Activated T-cell treated with anti-CD3 and anti-CD28 coated beads, Interleukin-2, amount 50 U/mL, for 48 hours (primary cell): ENCODE data around the gene UBN2.
"Not testable (repeated sequence)": the region's sequence is repeated elsewhere in the genome, so short reads cannot be mapped to it uniquely, and the experiment has no call there.

Experiments
- DNase-seq, 2 experiments: peaks; one replicate each; pipeline ENCODE4 v3.0.0-alpha.2; 2020

UBN2 gene

DNA sequence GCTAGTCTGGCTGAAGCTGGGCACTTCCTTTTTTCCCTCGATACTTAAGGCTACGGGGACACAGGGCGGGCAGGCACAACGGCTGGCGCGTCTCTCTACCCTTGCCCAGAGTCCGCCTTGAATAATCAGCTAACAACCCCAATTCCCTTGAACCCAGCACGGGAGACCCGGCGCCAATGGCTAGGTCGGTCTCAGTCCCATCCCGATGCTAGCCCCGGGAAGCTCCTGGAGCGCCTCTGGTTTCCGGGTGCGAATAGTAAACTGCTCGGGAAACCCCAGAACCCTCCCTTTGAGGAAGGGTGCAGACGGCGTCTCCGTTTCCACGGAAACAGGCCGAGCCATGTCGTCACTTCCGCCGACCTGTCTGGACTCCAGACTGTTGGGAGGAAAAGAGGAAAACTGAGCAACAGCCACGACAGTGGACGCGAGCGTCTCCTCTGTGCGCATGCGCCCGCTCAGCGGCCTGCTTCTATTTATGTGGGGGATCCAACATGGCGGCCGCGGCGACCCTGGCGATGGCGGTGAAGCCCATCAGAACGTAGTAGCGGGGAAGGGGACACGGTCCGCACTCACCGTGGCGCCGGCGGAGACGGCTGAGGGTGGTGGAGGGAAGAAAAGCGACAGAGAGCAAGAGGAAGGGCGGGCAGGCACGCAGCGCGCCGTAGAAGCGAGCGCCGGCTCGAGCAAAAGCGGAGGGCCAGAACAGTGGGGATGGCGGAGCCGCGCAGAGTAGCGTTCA is at the start of gene UBN2:
Gene UBN2 (plus strand): TSS at position 464 of the 739 bp plus-strand sequence. CDS start 248 bp downstream, at position 712.
- peak; percentile 95 to 96 for DNase-seq

DNA sequence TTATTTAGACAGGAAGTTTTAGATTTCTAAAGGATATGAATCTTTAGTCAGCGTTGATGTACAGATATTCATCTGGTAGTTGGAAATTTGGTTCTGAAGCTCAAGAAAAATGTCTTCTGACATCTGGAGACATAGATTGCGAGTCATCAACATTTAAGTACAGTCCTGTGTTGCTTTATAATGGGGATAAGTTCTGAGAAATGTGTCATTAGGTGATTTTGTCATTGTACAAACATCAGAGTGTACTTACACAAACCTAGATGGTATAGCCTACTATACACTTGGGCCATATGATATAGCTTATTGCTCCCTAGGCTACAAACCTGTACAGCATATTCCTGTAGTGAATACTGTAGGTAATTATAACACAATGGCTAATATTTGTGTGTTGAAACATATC is 49.6 kb upstream of the UBN2 start:
- DNase-seq = no peak

DNA sequence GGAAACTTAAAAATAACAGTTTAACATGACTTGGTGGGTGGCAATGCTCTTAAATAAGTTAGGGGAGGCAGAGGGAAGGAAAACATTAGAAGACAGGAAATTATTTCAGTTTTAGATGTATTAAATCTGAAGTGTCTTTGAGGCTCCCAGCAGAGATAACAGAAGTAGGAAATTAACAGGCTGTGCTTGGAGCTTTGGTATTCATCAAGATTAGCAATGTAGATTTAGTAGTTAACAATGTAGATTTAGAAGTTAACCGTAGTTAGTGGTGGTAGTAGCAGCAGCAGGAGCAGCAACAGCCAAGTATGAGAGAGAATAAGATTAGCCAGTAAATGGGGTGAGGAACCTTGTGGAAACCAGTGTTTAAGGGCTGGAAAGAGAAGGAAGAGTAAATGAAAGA is 48.7 kb upstream of the UBN2 start:
- no peak for DNase-seq

DNA sequence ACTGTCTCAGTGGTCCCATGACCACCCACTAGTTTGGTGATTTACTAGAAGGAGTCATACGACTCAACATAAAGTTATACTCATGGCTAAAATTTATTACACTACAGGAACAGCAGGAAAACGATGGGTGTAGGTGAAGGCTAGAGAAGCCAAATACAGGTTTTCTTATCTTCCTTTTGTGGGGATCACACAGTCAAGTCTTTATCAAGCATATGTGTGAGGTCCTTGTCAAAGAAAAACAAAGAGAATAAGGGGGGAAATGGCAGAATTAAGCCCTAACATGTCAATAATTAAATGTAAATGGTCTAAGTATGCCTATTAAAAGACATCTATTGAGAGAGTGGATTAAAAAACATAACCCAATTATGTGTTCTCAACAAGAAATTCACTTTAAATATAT is 47.8 kb upstream of the UBN2 start:
- no peak for DNase-seq

DNA sequence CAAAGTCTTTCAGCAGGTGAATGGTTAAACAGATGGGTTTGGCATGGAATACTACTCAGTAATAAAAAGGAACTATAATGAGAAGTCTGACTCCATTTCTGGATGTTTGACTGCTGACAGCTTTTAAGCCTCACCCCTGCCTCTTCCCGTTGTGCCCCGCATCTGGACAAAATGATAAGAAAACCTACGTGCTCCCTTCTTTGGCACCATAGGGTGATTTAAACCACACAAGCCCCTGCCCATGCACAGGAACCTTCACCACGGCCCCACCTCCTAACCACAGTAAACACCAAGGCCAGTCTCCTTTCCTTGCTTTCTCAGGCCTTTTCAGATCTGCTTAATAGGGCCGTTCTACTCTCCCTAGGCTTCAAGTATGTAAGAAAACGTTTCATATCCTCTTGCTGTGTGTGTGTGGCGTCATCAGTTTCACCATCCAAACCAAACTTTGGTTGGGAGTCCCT is 47.1 kb upstream of the UBN2 start:
- DNase-seq = no peak

DNA sequence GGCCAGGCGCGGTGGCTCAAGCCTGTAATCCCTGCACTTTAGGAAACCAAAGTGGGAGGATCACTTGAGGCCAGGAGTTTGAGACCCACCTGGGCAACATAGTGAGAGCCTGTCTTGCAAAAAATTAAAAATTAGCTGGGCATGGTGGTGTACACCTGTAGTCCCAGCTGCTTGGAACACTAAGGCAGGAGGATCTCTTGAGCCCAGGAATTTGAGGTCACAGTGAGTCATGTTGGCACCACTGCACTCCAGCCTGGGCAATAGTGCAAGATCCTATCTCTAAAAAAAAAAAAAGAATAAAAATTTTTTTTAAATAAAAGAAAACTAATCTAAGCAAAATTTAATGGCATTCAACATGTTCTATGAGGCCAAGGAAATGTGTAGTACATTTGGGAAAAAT is 44.9 kb upstream of the UBN2 start:
- DNase-seq = no peak

DNA sequence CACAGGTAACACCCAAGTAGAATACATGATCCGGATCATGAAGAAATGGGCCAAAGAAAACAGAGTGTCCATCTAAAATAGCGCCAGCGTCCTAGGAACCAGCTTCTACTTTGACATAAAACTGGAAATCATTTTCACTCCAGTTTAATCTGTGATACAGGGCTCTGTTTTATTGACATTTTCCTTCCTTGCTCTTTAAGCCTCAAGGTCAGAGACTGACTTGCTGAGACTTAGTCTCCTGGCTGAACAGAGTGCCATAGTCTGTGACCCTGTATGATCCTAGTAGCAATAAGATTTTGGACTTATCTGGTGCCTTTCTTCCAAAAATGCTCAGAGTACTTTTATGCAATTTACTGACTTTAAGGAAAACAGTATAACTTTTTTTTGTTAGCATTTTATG is 41.7 kb upstream of the UBN2 start:
- no peak for DNase-seq

DNA sequence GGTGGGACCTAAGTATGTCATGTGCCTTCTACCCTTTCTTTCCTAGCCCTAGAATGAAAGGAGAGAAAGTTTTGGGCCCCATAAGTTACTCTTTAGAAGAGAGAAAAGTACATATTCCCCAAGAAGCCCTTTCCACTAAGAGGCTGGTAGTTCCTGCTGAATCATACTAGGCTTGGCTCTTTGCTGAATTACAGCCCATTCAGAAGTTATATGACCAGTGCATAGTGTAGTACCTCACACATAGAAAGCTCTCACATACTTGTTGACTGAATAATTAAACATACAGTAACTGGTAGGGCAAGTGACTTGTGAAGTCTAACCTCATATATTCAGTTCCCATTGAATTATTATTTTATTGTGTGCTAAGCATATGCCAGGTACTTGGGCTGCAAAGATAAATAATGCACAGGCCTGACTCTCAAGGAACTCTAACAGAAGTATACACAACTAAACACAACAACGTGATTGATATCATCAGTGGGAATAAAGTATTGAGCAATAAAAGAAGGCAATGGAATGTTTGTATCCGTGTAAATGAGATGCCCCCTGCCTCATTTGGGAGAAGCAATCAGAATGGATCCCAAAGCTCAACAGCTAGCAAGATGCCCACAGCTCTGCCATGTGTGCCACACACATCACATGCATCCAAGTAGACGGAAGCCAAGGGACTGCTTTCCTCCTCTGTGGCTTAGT is 38.9 kb upstream of the UBN2 start:
- no peak for DNase-seq

DNA sequence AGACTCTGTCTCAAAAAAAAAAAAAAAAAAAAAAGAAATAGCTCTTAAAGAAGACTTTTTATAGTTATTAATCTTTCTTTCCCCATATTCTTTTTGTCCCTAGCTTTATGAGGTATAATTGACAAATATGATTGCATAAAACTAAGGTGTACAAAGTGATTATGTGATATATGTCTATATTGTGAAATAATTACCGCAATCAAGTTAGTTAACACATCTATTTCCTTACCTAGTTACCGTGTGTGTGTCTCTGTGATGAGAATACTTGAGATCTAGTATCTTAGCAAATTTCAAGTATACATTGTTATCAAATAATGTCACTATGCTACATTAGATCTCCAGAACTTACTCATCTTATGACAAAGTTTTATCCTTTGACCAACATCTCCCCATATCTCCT is 30.7 kb upstream of the UBN2 start:
- no peak for DNase-seq

DNA sequence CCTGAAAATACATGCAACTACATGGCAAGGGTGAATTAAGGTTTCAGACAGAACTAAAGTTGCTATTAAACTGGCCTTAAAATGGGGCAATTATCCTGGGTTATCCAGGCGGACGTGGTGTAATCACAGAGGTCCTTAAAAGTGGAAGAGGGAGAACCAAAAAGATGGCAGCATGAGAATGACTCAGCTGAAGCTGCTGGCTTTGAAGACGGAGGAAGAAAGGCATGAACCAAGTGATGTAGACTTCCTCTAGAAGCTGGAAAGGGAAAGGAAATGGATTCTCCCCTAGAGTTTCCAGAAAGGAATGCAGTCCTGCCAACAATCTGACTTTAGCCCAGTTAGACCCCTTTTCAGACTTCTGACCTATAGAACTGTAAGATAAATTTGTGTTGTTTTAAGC is 27.0 kb upstream of the UBN2 start:
- DNase-seq = no peak

DNA sequence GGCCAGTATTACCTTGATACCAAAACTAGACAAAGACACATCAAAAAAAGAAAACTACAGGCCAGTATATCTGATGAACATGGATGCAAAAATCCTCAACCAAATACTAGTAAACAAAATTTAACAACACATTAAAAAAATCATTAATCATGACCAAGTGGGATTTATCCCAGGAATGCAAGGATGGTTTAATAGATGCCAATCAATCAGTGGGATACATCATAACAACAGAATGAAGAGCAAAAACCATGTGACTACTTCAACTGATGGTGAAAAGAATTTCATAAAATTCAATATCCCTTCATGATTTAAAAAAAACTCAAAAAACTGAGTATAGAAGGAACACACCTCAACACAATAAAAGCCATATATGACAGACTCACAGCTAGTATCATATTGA is 25.2 kb upstream of the UBN2 start:
- no peak for DNase-seq

DNA sequence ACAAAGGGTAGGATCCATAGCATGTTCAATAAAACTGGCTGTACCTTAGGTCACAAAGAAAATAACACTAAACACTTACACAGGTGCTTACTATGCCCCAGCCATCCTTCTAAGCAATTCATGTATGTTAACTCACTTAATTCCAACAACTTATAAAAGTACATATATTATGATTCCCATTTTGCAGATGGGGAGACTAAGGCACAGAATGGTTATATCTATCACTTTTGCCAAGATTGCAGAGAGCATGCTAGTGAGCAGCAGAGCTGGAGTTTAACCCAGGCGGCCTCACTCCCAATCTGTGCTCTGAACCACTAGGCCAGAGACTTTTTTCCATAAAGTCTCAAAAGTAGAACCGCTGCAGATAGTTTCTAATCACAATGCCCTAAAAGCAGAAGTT is 18.9 kb upstream of the UBN2 start:
- DNase-seq = no peak

DNA sequence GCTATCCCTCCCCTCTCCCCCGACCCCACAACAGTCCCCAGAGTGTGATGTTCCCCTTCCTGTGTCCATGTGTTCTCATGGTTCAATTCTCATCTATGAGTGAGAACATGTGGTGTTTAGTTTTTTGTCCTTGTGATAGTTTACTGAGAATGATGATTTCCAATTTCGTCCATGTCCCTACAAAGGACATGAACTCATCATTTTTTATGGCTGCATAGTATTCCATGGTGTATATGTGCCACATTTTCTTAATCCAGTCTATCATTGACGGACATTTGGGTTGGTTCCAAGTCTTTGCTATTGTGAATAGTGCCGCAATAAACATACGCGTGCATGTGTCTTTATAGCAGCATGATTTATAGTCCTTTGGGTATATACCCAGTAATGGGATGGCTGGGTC is 17.5 kb upstream of the UBN2 start:
- DNase-seq = not testable (repeated sequence)

DNA sequence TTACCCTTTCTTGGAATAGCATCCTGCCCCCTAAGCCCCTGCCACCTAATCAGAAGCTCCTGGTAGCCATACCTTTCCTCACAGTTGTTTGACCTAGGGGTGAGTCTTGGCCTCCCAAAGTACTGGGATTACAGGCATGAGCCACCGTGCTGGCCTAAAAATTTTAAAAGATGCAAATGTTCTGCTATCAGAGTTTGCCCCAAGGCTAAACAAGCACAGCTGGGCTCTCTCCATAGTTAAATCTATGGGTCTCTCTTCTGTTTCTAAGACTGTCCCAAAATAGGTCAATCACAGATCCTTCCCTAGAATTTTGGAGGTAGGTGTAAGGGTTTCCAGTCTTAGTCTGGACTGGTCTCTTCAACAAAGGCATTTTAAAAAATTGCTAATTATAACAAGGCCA is 12.9 kb upstream of the UBN2 start:
- DNase-seq = no peak

DNA sequence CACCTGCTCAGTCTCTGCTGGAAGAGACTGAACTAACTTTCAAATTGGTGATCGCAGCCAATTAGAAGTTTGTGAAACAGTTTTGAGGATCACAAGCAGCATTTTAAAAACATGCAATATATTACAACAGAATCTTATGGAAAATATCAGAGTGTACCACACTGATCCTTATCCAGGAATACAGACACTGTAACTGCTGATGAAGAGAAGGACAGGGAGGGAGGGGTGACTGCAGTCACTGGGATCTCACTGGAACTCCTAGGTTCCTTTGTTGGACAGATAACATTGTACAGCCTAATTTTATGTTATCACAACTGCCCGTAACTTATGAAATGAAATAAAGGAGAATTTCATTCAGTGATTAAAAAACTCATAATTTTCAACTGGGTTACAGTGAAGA is 6.8 kb upstream of the UBN2 start:
- no peak for DNase-seq

DNA sequence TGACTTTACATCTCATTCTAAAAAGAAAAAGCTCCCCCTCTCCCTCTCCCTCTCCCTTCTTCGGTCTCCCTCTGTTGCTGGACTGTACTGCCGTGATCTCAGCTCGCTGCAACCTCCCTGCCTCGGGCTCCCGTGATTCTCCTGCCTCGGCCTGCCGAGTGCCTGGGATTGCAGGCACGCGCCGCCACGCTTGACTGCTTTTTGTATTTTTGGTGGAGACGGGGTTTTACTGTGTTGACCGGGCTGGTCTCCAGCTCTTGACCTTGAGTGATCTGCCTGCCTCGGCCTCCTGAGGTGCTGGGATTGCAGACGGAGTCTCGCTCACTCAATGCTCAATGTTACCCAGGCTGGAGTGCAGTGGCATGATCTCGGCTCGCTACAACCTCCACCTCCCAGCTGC is 6.2 kb upstream of the UBN2 start:
- not testable (repeated sequence) for DNase-seq

DNA sequence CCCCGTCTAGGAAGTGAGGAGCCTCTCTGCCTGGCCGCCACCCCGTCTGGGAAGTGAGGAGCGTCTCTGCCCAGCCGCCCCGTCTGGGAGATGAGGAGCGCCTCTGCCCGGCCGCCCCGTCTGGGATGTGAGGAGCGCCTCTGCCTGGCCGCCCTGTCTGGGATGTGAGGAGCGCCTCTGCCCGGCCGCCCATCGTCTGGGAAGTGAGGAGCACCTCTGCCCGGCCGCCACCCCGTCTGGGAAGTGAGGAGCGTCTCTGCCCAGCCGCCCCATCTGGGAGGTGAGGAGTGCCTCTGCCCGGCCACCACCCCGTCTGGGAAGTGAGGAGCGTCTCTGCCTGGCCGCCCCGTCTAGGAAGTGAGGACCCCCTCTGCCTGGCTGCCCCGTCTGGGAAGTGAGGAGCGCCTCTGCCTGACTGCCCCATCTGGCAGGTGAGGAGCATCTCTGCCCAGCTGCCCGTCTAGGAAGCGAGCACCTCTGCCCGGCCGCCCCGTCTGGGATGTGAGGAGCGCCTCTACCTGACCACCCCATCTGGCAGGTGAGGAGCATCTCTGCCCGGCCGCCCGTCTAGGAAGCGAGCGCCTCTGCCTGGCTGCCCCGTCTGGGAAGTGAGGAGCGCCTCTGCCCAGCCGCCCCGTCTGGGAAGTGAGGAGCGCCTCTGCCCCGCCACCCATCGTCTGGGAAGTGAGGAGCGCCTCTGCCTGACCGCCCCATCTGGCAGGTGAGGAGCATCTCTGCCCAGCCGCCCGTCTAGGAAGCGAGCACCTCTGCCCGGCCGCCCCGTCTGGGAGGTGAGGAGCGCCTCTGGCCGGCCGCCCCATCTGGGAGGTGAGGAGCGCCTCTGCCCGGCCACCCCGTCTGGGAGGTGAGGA is 5.5 kb upstream of the UBN2 start:
- not testable (repeated sequence) for DNase-seq

DNA sequence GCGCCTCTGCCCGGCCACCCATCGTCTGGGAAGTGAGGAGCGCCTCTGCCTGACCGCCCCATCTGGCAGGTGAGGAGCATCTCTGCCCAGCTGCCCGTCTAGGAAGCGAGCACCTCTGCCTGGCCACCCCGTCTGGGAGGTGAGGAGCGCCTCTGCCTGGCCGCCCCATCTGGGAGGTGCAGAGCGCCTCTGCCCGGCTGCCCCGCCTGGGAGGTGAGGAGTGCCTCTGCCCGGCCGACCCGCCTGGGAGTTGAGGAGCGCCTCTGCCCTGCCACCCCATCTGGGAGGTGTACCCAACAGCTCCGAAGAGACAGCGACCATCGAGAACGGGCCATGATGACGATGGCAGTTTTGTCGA is 4.9 kb upstream of the UBN2 start:
- not testable (repeated sequence) for DNase-seq

DNA sequence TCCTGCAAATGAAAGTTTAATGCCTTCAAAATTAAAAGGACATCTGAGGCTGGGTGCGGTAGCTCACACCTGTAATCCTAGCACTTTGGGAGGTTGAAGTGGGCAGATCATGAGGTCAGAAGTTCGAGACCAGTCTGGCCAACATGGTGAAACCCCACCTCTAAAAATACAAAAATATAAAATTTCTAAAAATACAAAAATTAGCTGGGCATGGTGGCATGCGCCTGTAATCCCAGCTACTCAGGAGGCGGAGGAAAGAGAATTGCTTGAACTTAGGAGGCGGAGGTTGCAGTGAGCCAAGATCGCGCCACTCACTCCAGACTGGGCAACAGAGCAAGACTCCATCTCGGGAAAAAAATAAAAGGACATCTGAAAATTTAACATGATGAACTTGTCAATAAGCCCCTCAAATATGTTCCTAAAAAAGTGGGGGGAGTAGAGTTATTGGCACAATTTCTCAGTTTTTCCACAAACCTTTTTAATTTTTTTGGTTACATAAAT is 4.0 kb upstream of the UBN2 start:
- not testable (repeated sequence) for DNase-seq

DNA sequence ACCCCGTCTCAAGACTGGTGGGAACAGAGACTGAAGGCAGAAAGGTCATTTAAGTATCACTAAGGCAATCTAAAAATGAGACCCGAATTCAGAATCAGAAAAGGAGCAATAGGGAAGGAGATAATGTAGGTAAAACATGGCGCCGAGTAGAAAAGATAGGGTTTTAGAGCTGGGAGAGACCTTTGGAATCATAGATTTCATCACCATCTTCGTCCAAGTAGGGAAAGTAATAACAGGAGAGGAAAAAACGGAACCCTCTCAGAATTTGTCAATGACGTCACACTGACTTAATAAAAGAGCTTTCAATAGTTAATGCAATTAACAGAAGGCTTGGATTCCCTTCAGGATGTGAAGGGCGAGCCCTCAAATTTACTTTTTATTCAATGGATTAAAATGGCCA is 1.0 kb upstream of the UBN2 start:
- no peak for DNase-seq

DNA sequence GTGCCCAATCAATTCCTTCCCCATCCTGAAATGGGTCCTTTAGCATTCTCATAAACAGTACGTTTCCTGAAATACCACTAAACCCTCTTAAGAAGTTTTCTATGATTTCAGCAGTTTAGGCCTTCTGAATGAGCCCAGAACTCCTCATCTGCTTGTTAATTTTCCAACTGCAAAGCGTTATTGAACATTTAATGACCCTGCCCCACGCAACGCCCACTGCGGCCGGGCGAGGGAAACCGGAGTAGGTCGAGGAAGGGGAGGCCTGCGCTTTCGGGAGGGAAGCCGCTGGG is 608 bp upstream of the UBN2 start:
- DNase-seq = no peak

DNA sequence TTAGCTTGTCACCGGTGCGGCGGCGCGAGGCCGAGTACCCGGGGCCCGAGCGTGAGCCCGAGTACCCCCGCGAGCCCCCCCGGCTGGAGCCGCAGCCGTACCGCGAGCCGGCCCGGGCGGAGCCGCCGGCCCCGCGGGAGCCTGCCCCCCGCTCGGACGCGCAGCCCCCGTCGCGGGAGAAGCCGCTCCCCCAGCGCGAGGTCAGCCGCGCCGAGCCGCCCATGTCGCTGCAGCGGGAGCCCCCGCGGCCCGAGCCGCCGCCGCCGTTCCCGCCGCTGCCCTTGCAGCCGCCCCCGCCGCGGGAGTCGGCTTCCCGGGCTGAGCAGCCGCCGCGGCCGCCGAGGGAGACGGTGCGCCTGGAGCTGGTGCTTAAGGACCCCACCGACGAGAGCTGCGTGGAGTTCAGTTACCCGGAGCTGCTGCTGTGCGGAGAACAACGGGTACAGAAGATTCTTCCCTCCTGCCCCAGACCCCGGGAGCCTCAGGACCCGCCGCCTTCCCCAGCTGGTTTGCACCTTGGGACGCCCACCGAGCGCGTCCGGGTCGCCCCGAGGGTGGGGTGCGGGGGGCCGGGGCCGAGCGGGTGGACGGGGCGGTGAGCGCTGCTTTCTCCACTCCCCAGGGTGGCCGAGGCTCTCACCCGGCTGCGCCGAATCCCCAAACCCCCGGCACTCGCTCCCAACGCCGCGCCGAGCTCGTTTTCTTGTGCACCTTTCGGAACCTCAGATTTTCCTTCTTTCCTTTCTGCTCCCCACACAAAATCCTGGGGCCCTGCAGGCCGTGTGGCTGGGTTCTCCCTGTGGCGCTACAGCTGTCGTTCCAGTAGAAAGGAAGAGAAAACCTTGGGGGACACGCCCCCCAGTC is 708 bp downstream of the UBN2 start:
- peak; percentile 54 to 55 for DNase-seq

DNA sequence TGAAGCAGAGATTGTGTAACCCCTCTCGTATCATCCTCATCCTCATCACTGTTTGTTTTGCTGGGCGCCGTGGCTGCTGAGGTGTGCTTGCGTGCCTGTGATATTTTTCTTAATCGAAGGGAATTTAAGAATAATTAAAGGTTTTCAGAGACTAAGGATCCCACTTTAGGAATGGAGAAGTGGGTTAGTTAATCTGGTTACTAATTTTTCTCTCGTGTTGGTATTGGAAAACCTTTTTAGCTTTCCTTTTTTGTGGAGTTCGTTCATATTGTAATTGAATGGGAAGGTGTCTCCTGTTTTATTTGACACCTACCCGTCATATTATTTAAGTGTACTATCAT is 1.3 kb downstream of the UBN2 start:
- DNase-seq = no peak
